HG02678 (cell line): ENCODE data around the gene ADAMTS2.

Experiments
- ATAC-seq: cut with Tn5 transposase; IDR thresholded peaks from one replicate; pipeline ENCODE4 v1.9.1; 2021; ENCODE audit warnings: mild to moderate bottlenecking, moderate library complexity; ENCODE audit not compliant: unreplicated experiment

ADAMTS2 gene

DNA sequence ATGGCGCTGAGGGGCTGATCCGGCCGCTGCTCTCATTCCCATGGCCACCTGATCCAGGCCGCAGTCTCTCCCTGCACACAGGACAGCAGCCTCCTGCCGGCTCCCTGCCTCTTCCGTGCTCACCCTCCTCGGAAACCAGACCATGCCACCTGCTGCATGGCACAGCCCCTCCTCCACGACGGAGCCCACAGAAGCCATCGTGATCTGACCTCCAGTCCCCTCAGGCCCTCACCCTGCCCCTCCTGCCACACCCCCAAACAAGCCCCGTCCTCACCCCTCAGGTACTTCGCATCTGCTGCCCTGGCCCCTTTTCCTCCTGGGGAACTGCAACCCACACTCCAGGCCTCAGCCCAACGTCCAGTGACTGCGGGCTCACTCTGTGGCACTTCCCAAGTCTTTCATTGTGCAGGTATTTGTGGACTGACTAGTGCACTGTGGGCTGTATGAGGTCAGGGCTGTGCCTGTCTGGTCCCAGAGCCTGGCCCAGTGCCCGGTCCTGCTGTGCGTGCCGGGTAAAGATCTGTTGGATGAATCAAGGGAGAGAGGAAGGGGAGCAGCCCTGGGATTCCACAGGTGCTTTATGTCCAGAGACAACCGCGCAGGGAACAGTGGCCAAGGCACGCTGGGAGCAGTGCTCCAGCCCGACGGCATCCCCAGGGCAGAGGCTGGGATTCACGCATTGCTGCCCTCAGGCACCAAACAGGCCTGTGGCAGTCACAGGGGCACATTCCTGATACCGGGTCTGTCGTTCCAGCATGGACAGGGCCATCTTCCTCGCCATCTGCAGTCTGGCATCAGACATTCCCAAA, 86.1 kb downstream of the ADAMTS2 start:
- no peak for ATAC-seq

DNA sequence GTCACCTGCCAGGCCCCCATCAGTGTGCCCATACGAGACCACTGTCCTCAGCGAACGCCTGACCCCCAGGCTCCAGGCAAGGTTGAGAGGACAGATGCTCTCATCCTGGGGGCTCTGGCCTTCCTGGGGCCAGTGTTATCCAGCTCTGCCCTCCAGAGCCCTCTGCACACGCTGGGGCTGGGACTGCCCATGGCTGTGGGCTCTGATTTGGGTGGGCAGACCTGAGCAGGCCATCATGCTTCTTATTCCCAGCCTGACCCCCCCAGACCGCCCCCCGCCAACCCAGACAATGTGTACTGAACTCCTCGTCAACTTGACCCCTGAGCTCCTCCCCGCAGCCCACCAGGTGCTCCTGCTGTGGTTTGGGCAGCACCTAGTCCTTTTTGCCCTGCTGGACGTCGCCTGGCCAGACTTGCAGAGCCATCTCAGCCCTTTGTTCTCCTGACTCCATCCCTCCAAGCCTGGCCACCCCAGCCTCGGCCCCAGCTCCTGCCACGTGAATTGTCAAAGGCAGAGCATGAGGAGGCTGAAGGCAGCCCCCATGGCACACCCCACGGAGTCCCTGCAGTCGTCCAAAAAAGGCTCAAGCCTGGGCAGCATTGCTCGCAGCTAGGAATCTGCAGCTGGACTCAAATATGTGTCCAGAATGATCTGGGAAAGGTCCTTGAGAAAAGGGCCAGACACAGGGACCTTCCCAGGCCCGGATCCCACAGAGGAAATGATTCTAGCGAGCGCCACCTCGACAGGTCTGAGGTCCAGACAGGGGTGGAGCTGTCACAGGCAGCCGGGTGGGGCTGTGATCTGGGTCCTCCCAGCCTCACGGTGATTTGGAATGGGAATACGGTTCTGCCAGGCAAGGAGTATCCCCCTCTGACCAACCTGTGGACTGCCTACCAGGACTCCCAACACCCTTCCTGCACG, 87.0 kb downstream of the ADAMTS2 start:
- ATAC-seq: no peak

DNA sequence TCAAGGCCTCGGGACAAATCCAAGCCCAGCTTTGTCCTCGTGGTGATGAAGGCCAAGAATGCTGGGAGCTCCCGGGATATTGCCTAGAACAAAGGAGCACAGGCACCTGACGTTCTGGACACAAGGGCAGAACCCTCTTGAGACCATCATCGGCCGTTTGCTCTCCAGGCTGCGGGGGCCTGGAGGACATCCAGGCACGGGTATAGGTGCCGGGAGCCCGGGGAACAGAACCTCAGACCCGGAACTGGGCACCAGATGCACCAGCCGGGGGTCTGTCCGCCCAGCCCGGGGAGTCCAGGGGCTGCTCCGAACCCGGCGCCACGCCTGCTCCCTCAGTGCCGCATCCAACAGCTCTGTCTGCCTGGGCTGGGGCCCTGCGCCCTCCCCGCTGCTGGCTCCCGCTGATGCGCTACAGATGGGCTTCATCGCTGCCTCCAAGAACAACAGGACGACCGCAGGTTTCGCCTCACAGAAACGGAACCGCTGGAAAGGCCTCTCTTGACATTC, 88.0 kb downstream of the ADAMTS2 start:
- ATAC-seq: no peak

DNA sequence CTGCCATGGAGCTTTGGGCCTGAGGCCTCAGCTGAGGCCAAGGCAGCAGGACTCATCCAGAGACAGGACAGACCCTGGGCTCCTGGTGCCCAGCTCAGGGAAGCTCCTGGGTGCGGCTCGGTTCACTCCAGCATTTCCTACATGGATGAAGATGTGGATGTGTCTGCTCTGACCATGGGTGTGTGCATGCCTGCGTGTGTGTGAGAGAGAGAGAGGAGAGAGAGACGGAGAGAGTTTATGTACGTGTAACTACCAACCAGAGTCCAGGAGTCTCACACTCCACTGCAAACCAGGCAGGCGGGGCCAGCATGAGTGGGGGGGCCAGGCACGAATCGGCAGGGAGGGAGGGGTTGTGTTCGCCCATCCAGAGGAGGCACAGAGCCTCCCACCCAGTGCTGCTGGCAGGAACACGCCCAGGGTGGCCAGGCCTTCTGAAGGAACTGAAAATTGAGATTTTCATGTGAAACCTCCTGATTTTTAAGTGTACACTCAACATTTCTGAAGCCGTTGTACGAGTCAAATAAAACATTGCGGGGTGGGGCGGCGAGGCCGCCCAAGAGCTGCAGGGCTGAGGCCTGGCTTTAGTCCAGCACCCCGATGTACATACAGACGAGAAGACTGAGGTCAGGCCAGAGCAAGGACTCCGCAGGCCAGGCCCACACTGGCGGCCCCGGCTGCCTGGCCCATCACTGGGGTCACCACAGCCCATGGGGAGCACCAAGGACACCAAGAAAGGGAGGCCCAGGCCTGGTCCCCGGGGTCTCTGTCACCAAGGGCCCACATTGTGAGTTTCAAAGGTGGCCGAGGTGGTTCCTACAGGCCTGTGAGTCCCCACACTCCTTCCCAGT, 88.7 kb downstream of the ADAMTS2 start:
- ATAC-seq: no peak

DNA sequence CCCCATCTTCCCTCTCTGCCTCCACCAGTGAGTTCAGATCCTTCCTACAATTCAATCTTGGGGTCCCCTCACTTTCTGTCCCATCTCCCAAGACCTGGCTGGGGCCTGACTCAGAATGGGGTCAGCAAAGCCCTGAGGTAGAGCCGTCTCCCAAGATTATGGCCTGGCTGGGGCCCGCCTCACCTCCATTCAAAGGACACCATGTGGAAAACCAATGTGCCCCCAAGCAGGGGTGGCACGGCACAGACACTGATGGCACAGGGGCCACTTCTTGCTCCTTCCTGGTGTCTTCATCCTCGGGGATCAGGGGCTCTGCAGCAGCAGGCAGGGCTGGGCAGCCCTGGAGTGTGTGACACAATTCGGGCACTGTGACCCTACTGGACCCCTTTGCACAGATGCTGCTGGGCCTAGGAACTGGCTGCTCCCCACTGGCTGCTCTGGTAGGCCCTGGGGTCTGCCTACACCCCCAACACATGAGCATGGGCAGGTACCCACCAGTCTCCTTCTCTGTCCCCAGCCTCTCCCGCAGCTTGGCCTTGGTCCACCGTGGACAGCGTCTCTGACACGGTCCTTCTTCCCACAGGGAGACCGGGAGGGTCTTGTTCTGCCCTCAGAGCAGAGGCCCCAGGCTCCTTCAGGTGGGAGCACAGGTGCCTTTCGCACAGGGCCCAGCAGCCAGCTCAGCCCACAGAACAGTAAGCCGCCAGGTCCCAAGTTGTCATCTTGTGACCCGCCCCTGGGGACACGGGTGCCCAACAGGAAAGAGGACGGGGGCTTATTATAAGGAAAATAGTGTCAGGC, 89.5 kb downstream of the ADAMTS2 start:
- no peak for ATAC-seq

DNA sequence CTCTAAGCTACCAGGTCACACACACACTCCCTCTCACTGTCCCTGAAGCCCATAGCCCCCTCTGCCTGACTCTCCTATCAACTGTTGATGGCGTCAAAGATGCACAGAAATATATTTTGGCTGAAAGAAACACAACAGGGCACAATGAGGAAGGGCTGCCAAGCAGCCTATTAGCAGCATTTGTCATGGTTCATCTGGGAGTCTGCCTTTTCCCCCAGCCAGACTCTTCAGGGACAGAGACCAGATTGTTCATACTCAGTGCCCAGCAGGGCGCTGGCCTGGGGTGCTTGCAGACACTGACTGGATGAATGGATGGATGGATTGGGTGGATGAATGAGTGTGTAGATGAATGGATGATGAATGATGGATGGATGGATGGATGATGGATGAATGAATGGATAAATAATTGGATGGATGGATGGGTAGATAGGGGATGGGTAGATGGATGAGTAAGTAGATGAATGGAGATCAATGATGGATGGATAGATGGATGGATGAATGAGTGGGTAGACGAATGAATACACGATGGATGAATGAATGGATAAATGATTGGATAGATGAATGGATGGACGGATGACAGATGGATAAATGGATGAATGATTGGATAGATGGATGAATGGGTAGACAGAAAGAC, 90.5 kb downstream of the ADAMTS2 start:
- ATAC-seq: no peak

DNA sequence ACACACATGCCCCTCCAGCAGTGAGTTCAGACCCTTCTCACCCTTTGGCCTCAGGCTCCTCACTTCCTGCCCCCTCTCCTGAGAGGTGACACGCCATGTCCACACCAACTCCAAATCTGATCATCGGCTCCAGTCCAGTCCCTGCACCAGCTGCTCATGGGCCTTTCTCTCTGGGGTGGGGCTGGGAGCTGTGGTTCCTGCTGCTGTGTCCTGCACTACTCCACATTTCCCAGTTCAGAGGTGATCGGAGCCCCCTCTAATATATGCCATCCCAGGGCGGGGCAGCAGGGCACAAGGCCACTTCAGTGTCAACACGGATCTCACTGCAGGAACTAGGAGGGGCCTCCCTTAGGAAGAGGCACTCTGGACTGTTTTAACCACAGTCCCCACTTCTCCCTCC, 91.5 kb downstream of the ADAMTS2 start:
- ATAC-seq: no peak

DNA sequence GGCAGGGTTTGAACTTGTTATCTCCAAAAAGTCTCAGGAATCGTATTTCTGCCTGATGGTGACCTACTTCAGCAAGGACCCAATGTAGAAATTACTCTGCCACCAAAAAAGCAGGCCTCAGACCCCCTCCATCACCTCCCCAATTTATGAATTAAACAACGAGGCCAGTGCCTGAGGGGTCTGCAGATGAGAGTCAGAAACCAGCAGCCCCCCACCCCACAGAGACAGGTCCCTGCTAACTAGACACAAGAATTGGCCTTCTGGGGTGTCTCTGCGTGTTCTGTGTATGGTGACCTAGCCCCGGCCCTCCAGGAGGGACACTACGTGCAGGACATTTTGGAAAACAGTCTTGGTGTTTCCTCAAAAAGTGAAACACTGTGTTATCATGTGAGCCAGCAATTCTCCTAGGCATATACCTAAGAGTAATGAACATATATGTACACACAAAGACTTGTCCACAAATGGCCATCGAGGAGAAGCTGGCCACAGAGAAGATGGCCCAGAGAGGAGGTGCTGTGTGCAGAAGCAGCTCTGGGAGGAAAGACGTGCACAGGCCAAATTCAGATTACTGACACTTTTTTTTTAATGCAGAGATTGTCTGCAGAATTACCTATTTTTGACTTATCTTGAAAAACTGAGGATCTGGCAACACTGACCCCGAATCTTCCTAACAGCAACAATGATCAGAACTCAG, 93.8 kb downstream of the ADAMTS2 start:
- no peak for ATAC-seq

DNA sequence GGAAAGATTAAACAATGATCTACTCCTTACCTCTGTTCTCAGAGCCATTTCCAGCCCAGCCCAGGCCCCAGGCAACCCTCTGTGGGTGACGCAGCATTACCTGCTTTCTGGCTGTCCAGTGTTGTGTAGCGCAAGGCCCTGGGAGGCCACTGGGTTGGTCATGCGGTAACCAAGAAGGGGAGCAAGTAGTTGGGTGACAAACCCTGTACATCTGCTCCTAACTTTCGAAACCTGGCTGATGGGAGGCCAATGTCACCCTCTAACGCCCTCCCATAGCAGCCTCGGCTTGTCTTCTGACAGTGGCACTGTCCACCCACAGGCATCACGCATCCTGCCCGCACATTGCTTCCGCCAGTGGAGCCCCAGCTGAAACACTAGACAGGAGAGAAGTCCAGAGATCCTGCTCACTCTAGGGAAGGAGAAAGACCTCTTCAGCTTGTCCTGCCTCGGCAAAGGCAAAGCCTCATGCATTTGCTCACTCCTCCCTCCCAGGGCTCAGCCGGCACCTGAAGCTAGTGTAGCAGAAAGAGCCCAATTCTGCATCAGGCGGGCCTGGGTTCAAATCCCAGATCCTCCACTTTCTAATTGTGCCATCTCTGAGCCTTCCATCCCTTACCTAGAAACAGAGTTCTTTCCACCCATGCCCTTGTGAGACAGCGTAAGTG, 94.6 kb downstream of the ADAMTS2 start:
- no peak for ATAC-seq

DNA sequence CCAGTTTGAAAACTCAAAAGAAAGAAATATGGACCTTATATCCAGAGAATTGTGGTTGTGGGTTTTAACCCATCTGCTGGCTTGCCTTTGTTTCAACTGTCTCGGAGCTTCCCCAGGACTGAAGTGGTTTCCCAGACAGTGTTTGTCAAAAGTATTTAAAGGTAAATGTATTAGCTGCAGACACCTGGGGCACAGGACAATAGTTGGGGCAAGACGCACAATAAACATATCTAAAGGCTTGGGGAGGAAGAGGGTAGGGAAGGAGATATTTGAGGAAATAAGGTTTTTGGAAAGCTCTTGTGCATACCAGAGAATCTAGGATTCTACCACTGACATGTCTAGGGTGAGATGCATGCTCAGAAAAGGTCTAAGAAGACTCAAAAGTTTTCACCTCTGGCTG, 99.0 kb downstream of the ADAMTS2 start:
- ATAC-seq: no peak

DNA sequence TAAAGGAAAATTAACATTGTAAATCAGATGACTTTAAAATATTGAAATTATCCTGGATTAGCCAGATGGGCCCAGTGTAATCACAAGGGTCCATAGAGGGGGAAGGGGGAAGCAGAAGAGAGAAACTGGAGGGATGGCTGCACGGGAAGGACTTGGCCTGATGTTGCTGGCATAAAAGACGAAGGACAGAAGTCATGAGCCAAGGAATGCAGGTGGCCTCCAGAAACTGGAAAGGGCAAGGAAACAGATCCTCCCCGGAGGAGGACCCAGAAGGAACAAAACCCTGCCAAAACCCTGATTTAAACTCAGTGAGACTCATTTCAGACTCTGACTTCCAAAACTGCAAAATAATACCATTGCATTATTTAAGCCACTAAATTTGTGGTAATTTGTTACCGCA, 100.2 kb downstream of the ADAMTS2 start:
- no peak for ATAC-seq

DNA sequence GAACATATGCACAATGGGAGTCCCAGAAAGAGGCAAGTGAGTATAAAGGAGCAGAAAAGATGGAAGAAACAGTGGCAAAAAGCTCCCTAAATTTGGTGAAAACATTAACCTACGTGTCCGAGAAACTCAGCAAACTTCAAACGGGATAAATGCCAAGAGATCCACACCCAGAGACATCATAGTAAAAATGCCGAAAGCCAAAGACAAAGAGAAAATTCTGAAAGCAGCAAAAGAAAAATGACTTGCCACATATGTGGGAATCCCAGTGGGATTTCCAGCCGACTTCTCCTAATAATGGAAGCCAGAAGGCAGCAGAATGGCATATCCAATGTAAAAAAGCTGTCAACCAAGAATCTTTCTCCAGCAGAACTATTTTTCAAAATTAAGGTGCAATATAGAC, 101.2 kb downstream of the ADAMTS2 start:
- no peak for ATAC-seq

DNA sequence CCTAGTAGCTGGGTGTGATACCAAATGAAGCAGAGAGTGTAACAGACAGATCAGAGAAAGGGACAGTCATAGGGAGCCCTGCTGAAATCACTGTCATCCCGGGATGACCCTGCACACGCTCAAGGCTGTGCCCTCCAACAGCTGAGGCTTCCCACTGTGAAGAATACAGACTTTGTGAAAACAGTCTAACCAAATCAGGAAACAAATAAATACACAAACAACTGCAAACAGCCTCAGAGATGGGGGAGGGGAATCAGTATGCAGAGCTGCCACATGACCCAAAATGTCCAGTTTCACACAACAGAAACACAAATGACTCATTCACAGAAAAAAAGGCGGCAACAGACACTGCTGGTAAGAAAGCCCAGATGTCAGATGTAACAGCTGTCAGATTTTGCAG, 101.9 kb downstream of the ADAMTS2 start:
- ATAC-seq: no peak

DNA sequence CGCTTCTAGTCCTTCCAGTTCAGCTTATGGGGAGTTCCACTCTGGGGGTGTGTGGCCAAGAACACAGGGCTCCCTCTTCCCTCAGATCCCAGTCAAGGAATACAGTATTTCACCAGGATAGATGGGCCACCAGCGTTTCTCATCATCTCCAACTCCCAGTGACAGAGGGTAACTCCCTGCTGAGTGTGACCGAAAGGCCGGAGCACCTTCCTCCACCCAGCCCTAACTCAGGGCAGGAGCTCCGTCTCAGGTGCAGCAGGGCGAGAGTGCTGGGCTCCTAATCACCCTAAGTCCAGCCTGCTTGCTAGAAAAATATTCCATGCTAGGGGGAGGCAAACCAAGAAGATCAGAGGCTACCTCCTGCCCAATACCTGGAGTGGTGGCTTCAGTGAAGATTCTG, 102.6 kb downstream of the ADAMTS2 start:
- ATAC-seq: no peak

DNA sequence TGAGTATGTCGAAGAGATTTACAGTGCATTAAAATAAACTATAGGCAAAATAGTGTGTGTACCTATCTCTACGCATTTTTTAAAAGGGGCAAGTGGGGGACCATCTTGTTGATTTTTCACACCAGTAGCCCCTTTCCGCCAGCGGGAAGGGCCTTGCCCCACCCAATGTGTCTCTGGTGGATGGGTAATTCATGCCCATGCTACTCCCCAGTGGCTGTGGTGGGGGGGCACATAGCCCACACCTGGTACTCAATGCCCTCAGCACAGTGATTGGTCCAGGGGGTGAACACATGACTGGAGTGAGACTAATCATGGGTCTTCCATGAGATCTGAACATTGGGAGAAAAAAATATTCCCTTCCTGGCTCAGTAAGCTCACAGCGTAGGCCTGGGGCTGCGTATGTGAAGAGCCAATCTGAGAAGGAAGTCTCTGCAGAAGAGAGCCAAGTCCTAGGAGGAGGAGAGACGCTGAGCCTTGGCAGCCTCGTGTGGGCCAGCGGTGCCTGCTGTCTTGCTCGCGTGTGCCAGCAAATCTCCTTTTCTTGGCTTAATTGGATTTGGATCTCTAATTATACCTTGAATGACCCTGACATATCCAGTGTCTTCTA, 103.4 kb downstream of the ADAMTS2 start:
- ATAC-seq: no peak

DNA sequence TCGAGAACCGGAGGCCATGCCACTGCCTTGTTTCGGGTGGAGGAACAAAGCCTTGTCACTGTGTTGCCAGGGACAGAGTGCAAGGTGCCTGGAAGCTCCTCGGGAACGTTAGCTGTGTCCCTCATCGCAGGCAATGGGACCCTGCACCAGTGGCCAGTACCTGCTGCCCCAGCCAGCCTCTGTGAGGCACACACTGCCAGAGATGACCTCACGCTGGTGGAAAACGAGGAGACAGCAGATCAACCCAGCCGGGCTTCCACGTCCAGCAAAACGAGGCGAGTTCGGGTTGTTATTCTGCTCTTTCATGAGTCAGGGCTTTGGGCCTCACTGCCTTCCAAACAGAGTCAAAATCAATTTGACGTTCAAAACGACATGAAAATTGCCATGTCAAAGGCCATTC, 104.1 kb downstream of the ADAMTS2 start:
- no peak for ATAC-seq

DNA sequence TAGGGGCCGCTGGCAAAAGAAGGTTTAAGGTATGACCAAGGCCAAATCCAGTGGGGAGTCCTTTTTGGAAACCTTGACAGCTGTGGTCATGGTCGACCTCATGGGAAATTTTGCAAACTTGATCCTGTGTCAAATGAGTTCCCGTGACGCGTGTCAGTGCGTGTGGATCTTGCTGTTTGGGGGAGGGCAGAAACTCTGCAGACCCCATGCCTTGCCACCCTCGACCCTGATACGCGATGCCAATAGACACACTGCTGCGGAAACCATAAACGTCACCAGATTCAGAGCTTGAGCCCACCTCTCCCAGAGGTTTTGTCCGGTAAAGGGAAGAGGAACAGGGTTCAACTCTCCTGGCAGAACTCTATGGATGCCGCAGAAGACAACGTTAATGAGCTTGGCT, 104.7 kb downstream of the ADAMTS2 start:
- no peak for ATAC-seq
